Measurements from ENCODE around the gene VPS54.
A peak's percentile ranks its signal among the peaks of the same experiment; 100 is the strongest.

DNA sequence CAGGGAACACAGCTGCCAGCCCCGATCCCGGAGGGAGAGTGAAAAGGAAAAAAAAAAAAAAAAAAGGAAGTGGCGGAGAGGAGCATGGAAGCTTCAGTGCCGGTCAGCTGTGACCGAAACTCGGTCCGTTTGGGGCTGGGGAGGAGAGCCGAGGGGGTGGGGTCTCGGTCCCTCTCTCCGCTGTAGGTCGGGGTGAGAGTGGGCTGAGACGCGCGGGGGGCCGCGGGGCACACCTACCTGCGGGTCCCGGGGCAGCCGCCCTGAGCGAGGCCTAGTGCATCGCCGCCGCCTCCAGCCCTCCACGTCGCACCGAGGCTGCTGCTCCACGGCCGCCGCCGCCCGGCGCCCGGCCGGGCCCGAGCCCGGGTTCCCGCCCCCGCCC is 536 bp downstream of the VPS54 start:
- TF ChIP-seq POLR2AphosphoS5 (IDR thresholded peaks at IDR 0.05; ENCODE audit: low read depth, low read length) (0 out of 2 replicates have a peak, but pooled peaks have one; percentile 12), TAF1 (IDR thresholded peaks at IDR 0.05; ENCODE audit: borderline replicate concordance, insufficient read depth, low read length) (0 out of 2 replicates have a peak, but pooled peaks have one; percentile 13)
